ENCODE measurements around the gene PRKAG2. TPM values are rescaled to one million over a fixed set of nuclear protein-coding genes. Genes with fewer than 3 reads are reported as not detected.

PRKAG2 gene
- total and polyA plus RNA-seq, 8 donors, result 7.4 to 16.7 (median 9.2) TPM

DNA sequence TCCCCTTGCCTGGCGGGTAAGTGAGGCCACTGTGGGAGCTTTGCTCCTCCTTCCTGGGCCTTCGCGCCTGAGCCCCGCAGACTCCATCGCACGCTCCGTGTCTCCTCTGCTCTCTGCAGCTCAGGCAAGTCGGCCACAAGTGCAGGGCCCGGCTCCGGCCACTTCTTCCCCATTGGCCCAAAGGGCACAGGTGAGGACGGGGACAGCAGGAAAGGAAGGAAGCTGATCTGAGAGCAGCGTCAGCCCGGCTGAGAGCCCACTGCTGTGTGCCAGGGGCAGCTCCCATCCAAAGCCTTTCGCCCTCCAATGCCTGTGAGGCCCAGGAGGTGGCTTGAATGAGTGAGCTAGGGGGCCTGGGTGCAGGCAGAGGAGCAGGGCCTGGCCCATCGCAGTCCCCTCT is 323.6 kb downstream of the PRKAG2 start:
- Histone ChIP-seq H3K9me3 (no peaks in the 10 kb centered on the region), H3K36me3 (peaks cover 0 to 3% (median 0%) of the 10 kb centered on the region in 3 donors), H3K4me1 (peaks cover 0 to 31% (median 5%) of the 10 kb centered on the region in 3 donors), H3K4me3 (no peak overlapping the region), H3K27me3 (no peaks in the 10 kb centered on the region), H3K27ac (peak overlapping the region in 2 of 4 donors; percentile 86 to 87)
- DNase-seq (peak in 4 of 6 donors; percentile 14 to 75 (median 42)), ATAC-seq (no peak), FAIRE-seq (no peak)
- 84 to 86% methylated on average over 10 to 15 of the region's 15 CpGs for WGBS, 2 donors
- intact Hi-C loops (cut with DNase I), result no loop called here
- TF ChIP-seq, protein P1, sequence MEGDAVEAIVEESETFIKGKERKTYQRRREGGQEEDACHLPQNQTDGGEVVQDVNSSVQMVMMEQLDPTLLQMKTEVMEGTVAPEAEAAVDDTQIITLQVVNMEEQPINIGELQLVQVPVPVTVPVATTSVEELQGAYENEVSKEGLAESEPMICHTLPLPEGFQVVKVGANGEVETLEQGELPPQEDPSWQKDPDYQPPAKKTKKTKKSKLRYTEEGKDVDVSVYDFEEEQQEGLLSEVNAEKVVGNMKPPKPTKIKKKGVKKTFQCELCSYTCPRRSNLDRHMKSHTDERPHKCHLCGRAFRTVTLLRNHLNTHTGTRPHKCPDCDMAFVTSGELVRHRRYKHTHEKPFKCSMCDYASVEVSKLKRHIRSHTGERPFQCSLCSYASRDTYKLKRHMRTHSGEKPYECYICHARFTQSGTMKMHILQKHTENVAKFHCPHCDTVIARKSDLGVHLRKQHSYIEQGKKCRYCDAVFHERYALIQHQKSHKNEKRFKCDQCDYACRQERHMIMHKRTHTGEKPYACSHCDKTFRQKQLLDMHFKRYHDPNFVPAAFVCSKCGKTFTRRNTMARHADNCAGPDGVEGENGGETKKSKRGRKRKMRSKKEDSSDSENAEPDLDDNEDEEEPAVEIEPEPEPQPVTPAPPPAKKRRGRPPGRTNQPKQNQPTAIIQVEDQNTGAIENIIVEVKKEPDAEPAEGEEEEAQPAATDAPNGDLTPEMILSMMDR (IDR thresholded peaks at IDR 0.05), result no peak

DNA sequence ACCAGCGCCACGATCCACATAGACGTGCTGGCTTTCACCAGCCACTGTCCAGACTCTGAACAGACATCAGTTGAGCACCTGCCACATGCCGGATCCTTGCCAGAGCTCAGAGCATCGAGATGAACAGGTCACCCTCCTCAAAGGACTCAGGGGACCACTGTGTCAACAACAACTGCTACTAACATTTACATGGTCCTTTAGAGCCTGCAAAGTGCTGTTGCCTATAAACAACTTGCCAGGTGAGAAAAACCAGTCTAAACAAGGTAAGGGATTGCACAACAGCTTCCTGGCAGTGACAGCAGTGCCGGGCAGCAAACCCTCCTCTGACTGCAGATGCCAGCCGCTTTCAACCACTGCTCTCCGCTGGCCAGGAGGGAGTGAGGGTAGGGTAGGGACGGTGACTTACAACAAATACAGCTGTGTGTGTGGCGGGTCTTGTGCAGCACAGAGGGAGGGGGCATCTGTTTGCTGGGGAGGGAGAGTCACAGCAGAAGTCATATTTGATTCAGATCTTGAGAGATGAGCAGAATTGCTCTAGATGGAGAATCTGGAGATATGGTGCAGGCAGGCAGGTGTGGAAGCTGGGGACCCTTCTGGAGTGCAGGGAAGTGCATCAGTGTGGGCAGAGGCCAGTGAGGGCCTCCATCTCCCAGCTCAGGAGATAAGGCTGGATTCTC is 324.4 kb downstream of the PRKAG2 start:
- DNase-seq (peak; percentile 80 to 88 (median 83)), ATAC-seq (peak; percentile 91 to 96 (median 94)), FAIRE-seq (no peak)
- TF ChIP-seq, protein P1 (IDR thresholded peaks at IDR 0.05), result no peak
- H3K4me3 ChIP-seq, result no peak overlapping the region
- intact Hi-C loops (cut with DNase I), result no loop called here
- no peaks in the 10 kb centered on the region for H3K27me3 ChIP-seq
- WGBS, 2 donors, result 18 to 22% methylated on average over 10 of the region's 10 CpGs
- peaks cover 0 to 31% (median 5%) of the 10 kb centered on the region in 3 donors for H3K4me1 ChIP-seq
- no peaks in the 10 kb centered on the region for H3K9me3 ChIP-seq
- H3K36me3 ChIP-seq, result no peaks in the 10 kb centered on the region
- peak overlapping the region in 3 of 4 donors; percentile 38 to 87 (median 86) for H3K27ac ChIP-seq

DNA sequence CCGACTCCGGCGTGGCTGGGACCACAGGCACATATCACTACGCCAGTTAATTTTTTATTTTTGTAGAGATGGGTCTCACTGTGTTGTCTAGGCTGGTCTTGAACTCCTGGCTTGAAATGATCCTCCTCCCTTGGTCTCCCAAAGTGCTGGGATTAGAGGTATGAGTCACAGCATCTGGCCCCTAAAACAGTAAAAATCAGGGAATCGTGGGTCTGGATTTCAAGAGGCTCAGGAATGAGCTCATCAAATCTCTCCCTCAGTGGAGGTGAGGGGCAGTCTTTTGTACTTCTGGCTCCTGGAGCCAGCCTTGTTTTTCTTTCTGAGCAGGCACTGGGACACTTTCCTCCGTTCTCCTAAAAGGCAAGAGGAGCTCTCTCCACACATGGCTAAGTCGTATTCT is 325.1 kb downstream of the PRKAG2 start:
- WGBS, 2 donors, result 85 to 90% methylated on average over 7 of the region's 7 CpGs
- no peaks in the 10 kb centered on the region for H3K27me3 ChIP-seq
- peaks cover 0 to 31% (median 5%) of the 10 kb centered on the region in 3 donors for H3K4me1 ChIP-seq
- FAIRE-seq, result no peak
- H3K36me3 ChIP-seq, result no peaks in the 10 kb centered on the region
- DNase-seq, result no peak
- peak overlapping the region in 3 of 4 donors; percentile 38 to 87 (median 86) for H3K27ac ChIP-seq
- H3K9me3 ChIP-seq, result no peaks in the 10 kb centered on the region
- TF ChIP-seq, protein P1 (IDR thresholded peaks at IDR 0.05), result no peak
- ATAC-seq, result peak in 2 of 4 donors; percentile 2 to 5
- intact Hi-C loops (cut with DNase I), result no loop called here
- no peak overlapping the region for H3K4me3 ChIP-seq

DNA sequence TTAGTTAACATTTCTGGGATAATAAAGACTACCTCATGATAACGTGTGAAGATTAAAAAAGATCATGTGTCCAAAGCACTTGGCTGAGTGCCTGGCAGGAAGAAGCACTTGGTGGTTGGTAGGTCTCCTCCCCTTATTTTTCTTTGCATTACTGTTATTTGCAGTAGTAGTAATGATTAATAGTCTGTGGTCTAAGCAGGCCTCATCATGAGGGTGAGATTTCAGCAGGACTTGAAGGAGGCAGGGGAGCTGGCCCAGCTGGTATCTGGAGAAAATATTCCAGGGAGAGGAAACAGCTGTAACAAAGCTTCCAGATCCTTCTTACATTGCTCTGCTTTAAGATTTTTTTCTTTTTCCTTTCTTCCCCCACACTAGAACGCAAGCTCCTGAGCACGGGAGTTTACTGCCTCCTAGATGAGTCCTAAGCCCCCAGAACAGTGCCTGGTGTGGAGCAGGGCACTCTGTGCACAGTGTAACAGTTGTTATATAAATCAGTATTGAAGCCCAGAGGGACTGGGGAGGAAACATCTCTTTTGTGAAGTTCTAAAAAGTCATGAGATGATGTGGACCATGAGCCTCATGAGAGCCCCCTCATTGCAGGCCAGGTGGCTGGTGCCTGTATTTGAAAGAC is 326.1 kb downstream of the PRKAG2 start:
- Histone ChIP-seq H3K27me3 (no peaks in the 10 kb centered on the region), H3K4me1 (peaks cover 0 to 31% (median 5%) of the 10 kb centered on the region in 3 donors), H3K36me3 (no peaks in the 10 kb centered on the region), H3K27ac (peak overlapping the region in 2 of 4 donors; percentile 38 to 86), H3K4me3 (no peak overlapping the region), H3K9me3 (no peaks in the 10 kb centered on the region)
- TF ChIP-seq, protein P1 (IDR thresholded peaks at IDR 0.05), result no peak
- intact Hi-C loops (cut with DNase I), result no loop called here
- peak in 3 of 4 donors; percentile 28 to 58 (median 39) for ATAC-seq
- 22 to 35% methylated on average over 3 of the region's 3 CpGs for WGBS, 2 donors
- DNase-seq, result peak in 4 of 6 donors; percentile 36 to 48 (median 42)
- FAIRE-seq, result no peak
